DMS153 treated with DMSO at 0.1 percent for 48 hours (cell line): ENCODE data around the gene SIGLEC1.

ENCODE experiments used
- DNase-seq: peaks from one replicate; lab custom pipeline; 2025; ENCODE audit not compliant: unreplicated experiment; lab: John Stamatoyannopoulos, UW

Gene SIGLEC1

GRCh38 chr20:3681352-3681930, 31.0 kb downstream of the SIGLEC1 start:
- no peak for DNase-seq

GRCh38 chr20:3680701-3681351, 31.6 kb downstream of the SIGLEC1 start:
- DNase-seq = no peak

- DNase-seq = no peak
Measured at GRCh38 chr20:3679749-3680700, 32.4 kb downstream of the SIGLEC1 start.

- DNase-seq = no peak
Measured at GRCh38 chr20:3678856-3679720, 33.3 kb downstream of the SIGLEC1 start.

GRCh38 chr20:3678198-3678597, 34.2 kb downstream of the SIGLEC1 start:
- DNase-seq = no peak

- no peak for DNase-seq
Measured at GRCh38 chr20:3677733-3678132, 34.7 kb downstream of the SIGLEC1 start.

GRCh38 chr20:3674995-3675900, 37.2 kb downstream of the SIGLEC1 start:
- DNase-seq = no peak

GRCh38 chr20:3674447-3674846, 38.0 kb downstream of the SIGLEC1 start:
- no peak for DNase-seq

- DNase-seq = no peak
Measured at GRCh38 chr20:3673221-3674070, 39.0 kb downstream of the SIGLEC1 start.

GRCh38 chr20:3672547-3673171, 39.7 kb downstream of the SIGLEC1 start:
- no peak for DNase-seq

- no peak for DNase-seq
Measured at GRCh38 chr20:3671986-3672546, 40.3 kb downstream of the SIGLEC1 start.

GRCh38 chr20:3670945-3671344, 41.5 kb downstream of the SIGLEC1 start:
- no peak for DNase-seq

- DNase-seq = no peak
Measured at GRCh38 chr20:3670511-3670910, 41.9 kb downstream of the SIGLEC1 start.

- no peak for DNase-seq
Measured at GRCh38 chr20:3669710-3670367, 42.6 kb downstream of the SIGLEC1 start.

- DNase-seq = no peak
Measured at GRCh38 chr20:3667434-3668037, 44.9 kb downstream of the SIGLEC1 start.

GRCh38 chr20:3663858-3664257, 48.5 kb downstream of the SIGLEC1 start:
- no peak for DNase-seq

- no peak for DNase-seq
Measured at GRCh38 chr20:3663031-3663701, 49.2 kb downstream of the SIGLEC1 start, which contains the start of gene GFRA4. Gene GFRA4, minus strand, starts transcription at chr20:3663399. Its CDS starts 0 bp downstream, at chr20:3663399.
